HG02884 (cell line): Measurements from ENCODE around the gene F10.
"Not testable (repeated sequence)": the region's sequence is repeated elsewhere in the genome, so short reads cannot be mapped to it uniquely, and the experiment has no call there.

Experiments
- ATAC-seq: cut with Tn5 transposase; IDR thresholded peaks from one replicate; pipeline ENCODE4 v1.9.1; 2021; ENCODE audit warnings: mild to moderate bottlenecking, moderate library complexity; ENCODE audit not compliant: unreplicated experiment

Gene F10

DNA sequence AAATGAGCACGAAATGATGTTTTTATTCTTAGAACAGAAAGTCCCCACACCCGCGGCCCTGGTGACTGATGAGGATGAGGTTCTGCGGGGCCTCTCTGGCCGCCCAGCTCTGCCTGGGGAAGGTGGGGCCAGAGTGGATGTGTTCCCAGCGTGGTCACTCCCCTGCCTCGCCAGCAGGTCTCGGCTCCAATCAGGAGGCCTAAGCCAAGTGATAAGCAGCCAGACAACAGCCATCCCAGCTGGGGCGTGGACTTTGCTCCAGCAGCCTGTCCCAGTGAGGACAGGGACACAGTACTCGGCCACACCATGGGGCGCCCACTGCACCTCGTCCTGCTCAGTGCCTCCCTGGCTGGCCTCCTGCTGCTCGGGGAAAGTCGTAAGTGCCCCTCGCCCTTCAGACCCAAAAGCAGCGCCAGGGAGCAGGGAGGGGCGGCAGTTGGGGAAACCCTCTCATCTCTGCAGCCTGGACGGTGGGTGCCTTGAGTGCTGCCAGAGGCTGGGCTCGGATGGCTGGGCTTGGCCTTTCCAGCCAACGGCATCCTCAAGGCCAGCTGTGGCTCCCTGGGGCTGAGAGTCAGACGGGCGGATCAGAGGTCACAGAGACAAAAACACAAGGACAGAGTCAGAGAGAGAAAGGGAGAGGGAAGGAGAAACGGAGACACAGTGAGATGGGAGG is at the start of gene F10:
TSS of gene F10 (plus strand) at position 250 of the 676 bp plus-strand sequence. CDS start at position 307, 57 bp downstream.
- no peak for ATAC-seq

DNA sequence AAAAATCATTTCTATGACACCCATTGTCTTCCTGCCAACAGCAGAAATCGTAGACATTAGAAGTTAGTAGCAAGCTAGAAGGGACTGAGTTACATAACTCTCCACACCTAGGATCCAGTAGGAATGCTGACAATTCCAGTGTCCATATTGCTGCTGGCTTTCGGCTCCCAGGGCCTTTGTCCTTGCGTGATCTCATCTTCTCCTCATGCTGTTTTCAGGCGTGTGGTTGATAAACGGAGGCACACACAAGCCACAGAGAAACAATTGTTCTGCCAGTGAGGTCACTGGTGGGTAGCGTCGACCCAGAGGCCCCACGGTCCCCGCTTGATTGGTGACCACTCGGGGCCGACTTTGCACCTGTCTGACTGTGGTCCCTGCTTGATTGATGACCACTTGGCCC is 48.7 kb upstream of the F10 start:
- no peak for ATAC-seq

DNA sequence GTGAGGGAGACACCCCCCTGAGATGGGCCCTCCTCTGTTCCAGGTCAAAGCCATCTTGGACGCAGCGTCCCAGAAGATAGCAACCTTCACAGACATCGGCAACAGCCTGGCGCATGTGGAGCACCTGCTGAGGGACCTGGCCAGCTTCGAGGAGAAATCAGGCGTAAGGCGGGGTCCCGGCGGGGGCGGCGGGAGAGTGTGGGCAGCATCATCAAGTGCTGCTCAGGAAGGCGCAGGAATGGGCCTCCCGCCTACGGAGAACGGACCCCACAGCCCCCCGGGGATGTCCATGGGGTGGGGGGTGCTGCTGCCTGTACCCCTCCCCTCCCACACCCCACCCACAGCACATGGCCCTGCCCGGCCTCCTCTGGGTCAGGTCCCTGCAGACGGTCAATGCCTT is 48.2 kb upstream of the F10 start:
- no peak for ATAC-seq

DNA sequence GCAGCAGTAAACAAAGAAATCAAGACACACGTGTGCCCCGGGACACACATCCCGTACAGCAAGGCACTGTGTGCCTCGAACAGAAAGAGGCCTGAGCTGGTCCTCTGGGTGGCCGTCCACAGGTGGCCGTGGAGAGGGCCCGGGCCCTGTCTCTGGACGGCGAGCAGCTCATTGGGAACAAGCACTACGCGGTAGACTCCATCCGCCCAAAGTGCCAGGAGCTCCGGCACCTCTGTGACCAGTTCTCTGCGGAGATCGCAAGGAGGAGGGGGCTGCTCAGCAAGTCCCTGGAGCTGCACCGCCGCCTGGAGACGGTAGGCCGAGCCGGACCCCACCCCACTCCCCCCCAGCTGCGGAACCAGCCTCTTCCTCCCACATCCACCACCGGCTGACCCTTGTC is 47.7 kb upstream of the F10 start:
- ATAC-seq, result no peak

DNA sequence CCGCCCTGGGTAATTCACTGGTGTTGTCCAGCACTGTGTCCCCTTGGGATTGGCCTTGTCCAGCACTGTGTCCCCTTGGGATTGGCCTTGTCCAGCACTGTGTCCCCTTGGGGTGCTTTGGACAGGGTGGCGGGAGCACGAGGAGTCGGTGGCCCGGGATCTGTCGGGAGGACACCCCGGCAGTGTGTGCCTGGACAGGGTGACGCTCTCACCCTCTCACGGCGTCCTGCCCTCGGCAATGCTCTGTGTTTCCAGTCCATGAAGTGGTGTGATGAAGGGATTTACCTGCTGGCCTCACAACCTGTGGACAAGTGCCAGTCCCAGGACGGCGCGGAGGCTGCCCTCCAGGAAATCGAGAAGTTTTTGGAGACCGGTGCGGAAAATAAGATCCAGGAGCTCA is 46.9 kb upstream of the F10 start:
- ATAC-seq, result no peak

DNA sequence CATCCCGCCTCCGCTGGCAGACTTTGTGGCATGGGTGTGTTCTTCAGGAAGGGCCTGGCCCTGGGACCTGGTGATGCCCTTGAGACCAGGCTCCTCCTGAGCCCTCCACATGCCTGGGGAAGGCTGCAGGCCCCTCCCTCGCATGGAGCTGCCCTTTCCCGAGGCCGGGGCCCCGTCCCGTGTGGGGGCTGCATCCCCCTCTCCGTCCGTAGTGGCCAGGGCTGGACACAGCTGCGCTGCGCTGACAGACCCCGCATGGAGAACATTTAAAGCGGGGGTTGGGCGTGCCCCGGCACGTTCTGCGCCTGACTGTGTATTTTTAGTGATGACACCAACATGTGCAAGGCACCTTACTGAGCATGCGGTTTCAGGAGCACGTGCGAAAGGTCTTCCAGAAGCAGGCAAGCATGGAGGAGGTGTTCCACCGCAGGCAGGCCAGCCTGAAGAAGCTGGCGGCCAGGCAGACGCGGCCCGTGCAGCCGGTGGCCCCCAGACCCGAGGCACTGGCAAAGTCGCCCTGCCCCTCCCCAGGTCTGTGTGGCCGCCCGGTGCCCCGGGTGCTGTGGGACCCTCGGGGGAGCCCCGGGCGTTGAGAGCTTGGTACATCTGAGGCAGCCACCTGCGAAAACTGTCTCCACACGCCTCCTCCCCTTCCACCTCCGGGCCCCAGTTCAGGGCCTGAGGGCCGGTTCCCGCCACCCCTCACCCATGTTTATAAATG is 45.8 kb upstream of the F10 start:
- ATAC-seq, result no peak

DNA sequence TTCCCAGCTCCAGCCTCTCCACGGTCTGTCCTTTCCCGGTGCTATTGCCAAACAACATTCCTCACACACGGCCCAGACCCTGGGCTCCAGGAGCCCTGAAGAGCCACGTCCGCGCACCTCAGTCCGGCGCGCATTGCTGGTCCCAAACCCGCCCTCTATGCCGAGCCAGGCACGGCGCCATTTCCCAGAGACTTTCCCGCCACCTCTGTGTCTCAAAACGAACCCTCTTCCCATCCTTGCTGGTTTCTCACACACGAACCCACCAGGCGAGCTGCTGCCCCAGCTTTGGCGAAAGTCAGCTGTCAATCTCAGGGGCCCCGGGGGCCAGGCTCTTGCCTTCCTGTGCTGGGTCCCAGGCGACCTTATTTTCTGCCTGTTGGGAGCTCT is 45.0 kb upstream of the F10 start:
- no peak for ATAC-seq

DNA sequence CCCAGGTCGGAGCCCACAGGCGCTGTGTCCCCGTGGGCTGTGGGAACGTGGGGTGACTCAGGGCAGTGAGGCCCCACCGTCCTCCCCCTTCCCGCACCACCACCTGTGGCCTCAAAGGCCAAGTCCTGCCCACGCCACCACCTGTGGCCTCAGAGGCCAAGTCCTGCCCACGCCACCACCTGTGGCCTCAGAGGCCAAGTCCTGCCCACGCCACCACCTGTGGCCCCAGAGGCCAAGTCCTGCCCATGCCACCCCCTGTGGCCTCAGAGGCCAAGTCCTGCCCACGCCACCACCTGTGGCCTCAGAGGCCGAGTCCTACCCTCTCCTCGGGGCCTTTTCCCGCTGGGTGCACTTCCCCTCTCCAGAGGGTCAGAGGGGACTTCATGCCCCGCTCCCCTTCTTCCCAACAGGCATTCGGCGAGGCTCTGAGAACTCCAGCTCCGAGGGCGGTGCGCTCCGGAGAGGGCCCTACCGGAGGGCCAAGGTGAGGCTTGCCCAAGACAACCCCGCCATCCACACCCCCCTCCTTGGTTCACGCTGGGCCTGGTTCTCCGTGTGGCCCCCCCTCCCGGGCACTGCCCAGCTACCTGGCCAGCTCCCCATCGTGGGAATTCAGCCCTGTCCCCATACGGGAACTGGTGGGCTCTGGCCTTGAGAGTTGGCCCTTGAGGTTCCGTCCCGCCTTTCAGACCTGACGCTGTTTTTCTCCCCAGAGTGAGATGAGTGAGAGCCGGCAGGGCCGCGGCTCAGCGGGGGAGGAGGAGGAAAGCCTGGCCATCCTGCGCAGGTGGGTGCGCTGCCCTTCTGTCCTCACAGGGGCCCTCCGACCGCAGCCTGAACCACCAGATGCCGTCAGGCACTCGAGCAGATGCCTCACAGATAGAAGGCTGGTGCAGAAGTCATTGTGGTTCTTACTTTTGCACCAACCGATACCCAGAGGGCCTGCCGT is 44.4 kb upstream of the F10 start:
- ATAC-seq, result no peak

DNA sequence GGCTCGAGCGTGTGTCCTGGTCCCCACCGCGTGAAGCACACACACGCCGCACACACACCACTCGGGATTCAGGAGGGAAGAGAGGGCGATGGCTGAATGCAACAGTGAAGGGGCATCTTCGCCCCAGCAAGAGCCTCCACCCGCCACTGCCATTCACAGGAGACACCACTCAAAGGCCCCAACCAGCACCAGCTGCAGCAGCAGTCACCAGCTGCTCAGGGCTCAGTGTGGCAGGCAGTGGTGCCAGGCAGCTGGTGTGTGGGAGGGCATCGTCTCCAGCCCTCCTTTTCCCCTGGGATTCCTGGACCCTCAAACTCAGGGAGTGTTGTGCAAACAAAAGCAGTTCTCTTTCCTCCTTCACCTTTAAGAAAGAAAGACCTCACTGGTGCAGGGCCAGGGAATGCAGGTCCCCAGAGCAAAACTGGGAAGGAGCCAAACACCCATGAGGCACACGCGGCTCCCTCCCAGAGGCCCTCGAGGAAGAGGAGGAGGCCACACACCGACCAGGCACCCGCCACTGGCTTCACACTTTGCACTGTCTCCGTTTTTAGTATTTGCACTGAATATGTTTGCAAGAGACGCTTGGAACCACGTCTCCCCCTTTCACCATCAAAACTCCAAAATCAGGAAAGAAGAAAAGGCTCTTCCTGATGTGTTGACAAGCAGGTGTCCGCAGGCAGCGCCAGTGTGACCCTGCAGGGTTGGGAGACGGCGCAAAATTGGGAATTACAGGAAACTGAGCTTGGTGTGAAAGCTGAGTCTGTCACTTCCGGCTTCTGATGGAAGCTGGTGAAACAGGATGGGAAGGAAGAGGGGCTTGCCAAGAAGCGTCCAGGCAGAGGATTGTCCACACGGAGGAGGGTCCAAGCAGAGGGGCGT is 43.5 kb upstream of the F10 start:
- no peak for ATAC-seq

DNA sequence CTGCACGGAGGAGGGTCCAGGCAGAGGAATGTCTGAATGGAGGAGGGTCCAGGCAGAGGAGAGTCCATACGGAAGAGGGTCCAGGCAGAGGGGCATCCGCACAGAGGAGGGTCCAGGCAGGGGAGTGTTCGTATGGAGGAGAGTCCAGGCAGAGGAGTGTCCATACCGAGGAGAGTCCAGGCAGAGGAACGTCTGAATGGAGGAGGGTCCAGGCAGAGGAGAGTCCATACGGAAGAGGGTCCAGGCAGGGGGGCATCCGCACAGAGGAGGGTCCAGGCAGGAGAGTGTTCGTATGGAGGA is 42.9 kb upstream of the F10 start:
- ATAC-seq, result not testable (repeated sequence)

DNA sequence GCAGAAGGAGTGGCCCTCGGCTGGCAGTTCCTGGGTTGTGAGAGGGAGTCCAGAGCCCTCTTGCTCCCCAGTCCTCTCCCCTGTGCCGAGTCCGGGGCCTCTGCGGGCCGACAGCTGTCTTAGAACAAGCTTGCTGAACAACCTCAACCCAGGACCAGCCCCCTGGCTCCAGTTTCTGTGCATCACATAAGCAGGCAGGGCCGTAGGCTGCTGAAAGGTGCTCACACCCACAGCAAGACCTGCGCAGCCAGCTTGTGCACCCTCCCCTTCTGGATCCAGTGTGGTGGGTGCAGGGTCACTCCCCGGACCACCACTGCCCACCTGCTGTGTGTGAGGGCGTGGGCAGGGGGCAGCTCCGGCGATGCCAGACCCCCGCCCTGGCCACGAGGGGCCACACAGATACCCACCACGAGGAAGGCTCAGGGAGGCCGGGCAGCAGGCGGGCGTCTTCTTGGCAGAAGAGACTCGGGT is 42.2 kb upstream of the F10 start:
- no peak for ATAC-seq

DNA sequence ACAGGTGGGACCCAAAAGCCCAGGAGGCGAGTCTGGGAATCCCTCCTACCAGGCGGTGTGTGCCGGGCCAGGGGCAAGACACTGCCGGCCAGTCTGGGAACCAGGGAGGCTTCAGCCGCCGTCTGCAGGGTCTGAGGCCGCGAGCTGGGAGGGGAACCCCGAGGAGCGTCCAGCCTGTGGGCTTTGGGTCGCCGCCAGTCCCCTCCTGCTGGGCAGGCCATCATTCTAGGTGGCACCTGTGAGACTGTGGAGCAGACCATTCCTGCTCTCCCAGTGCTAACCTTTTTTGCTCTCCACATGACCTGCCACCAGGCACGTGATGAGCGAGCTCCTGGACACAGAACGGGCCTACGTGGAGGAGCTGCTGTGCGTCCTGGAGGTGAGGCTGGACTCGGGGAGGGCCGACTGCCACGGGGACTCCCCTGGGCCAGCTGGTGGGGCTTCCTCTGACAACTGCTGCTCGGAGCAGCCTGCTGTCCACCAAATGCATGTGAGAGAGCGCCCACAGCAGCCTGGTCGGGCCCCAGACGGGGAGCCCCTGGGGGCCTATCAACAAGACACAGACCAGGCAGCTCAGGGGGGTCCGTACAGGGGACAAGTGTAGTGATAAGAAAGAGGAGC is 41.6 kb upstream of the F10 start:
- ATAC-seq, result no peak

DNA sequence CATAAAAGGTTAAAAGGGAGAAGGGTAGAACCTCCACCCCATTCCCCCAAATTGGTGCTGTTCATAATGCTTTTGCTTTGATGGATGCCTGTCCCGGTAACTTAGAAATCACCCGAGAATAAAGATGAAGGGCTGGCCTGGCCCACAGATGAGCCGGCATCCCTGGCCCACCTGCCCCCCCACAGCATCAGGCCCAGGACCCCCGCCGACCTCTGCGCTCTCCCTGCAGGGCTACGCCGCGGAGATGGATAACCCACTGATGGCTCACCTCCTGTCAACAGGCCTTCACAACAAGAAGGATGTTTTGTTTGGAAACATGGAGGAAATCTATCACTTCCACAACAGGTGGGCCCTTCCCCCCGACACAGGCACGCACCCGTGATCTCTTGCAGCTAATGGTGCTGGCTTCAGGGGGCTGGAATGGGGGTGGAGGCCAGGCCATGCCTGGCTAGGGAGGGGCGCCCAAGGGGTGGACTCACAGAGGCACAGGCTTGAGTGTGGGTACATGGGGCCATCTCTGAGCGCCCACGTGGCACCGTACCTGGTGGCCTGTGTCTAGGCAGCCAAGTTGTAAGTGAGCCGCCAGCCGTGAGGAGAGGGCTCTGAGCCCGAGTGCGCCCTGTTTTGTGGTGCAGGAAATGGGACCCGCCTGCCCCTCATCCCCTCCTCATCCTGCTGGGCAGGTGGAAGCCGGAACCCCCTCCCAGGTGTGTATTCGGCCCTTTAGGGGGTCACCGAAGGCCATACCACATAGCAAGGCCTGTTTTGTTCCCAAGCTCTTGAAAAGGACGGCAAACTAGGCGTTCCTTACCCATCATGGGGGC is 40.2 kb upstream of the F10 start:
- no peak for ATAC-seq

DNA sequence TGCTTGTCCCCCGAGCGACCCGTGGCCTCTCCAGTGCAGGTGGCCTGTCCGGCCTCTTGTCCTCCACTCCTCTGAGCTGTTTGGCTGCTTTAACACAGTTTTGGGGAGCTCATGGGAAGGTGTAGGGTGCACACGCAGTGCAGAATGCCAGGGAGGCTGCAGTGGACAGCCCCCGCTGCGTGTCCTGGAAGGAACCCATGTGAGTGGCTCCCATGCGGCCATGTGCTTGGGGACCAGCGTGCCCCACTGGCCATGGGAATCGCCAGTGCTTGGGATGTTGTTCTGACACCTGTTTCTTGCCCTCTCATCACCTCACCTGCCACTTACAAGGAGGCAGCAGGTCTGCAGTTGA is 39.6 kb upstream of the F10 start:
- ATAC-seq, result no peak

DNA sequence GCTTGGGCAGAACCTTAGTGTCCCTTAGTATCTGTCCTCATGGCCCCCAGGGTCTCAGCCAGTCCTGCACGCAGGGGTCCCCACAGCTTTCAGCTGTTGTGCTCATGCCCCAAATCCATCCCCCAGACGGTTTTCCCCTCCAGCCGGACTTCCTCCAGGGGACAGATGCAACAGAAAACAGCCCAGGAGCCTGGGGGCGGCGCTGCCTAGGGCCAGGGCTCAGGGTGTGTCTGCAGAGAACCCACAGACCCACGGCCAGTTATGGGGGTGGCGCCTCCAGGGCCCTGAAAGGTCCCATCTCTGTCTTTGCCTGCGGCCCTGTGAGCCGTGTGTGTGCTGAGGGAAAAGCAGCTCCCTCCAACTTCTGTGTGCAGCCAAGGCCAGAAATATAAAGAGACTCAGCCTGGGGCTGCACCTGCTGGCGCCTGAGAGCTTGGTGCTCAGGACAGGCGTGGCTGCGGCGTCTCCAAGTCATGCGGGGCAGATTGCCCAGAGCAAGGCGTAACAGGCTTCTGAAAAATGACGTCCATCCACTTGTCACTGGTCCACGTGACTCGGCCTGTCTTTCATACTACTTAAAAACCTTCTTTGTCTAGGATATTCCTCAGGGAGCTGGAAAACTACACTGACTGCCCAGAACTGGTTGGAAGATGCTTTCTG is 39.1 kb upstream of the F10 start:
- no peak for ATAC-seq

DNA sequence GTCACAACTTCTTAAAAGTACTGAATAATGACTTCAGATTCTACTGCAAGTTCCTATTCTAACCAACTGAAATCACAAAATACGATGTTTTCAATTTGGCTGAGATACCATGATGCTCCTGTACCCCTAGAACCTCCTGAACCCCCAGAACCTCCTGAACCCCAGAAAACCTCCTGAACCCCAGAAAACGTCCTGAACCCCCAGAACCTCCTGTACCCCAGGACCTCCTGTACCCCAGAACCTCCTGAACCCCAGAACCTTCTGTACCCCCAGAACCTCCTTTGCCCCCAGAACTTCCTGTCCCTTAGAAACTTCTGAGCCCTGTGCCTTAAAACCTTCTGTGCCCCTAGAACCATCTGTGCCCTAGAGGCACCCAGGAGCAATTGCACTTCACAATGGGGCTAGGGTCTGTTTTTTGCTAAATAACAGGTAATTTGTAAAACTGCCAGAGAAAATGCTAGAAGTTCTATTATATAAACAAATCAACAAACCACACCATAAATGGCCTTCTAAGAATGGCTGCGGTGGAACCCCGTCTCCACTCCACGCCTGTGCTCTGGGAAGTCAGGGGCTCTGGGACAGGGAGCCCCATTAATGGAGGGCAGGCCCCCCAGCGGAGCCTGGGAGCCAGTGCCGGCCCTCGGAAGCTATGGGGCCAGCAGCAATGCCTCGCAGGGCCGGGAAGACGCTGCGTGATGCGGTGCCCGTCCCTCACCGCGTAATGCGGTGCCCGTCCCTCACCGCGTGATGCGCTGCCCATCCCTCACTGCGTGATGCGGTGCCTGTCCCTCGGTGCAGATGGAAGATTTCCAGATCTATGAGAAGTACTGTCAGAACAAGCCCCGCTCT is 38.3 kb upstream of the F10 start:
- no peak for ATAC-seq

DNA sequence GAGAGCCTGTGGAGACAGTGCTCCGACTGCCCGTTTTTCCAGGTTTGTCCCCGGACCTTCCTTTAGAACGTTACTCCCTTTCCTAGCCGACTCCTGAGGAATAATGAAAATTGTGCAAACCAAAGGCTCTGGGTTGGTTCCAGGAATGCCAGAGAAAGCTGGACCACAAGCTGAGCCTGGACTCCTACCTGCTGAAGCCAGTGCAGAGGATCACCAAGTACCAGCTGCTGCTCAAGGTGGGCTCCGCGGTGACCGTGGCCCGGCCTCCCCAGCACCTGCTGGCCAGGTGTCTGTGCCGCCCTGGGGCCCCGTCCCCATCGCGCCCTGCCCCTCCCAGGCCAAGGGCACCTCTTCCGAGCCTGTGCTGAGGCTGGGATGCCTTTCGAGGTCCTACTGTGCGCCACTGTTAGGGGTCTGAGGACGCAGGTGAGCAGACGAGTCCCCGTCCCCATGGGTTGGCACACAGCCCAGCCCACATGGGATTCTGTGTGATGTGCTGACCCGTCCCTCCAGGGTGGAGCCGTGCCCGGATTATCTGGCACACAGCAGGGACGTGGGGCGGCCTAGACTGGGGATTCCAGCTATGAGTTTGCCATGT is 37.6 kb upstream of the F10 start:
- ATAC-seq, result no peak
